RPMI7951 (cell line): ENCODE measurements around the gene FXYD5. TPM values are rescaled to one million over a fixed set of nuclear protein-coding genes. Genes with fewer than 3 reads are reported as not detected.
"Not testable (repeated sequence)": the region's sequence is repeated elsewhere in the genome, so short reads cannot be mapped to it uniquely, and the experiment has no call there.

Source experiments
- DNase-seq: peaks from one replicate; pipeline ENCODE4 v3.0.0-alpha.2; 2012; ENCODE audit warnings: low read depth
- total RNA-seq: library from RNA; depleted of rRNA; stranded (reverse); fragments of >200 nt; shearing (Covaris generic); gene quantifications from 2 replicates; pipeline ENCODE4 v1.2.3, GENCODE V29; 2014

FXYD5 gene
- total RNA-seq, 1 experiment from 2014 or later = 338 TPM

GRCh38 chr19:35119578-35120155, 34.9 kb upstream of the FXYD5 start:
- no peak for DNase-seq

- peak; percentile 94 for DNase-seq
Measured at GRCh38 chr19:35120492-35120891, 34.0 kb upstream of the FXYD5 start.

DNA sequence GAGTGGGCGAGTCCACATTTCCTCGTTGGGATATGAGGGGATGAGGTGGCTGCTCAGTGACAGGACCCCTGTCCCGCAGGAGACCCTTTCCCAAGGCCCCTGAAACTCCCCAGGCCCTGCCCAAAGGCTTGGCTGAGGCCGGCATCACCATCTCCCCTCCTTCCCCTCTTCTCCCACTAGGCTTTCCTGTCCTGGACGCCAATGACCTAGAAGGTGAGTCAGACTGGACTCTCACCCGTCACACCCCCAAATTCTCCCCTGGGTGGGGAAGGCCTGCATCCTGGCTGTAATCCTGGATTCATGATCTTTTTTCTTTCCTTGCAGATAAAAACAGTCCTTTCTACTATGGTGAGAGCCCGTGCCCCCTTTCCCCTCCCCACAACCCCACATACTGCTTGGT, 33.6 kb upstream of the FXYD5 start:
- DNase-seq = peak; percentile 58

- DNase-seq = no peak
Measured at GRCh38 chr19:35122687-35123551, 31.6 kb upstream of the FXYD5 start.

DNA sequence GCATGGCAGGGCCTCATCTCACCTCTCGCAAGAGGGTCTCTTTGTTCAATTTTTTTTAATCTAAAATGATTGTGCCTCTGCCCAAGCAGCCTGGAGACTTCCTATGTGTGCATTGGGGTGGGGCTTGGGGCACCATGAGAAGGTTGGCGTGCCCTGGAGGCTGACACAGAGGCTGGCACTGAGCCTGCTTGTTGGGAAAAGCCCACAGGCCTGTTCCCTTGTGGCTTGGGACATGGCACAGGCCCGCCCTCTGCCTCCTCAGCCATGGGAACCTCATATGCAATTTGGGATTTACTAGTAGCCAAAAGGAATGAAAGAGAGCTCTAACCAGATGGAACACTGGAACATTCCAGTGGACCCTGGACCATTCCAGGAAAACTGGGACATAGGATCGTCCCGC, 31.0 kb upstream of the FXYD5 start:
- DNase-seq = peak; percentile 77

- DNase-seq = peak; percentile 91
Measured at GRCh38 chr19:35124098-35125060, 30.2 kb upstream of the FXYD5 start.

- no peak for DNase-seq
Measured at GRCh38 chr19:35125270-35125717, 29.2 kb upstream of the FXYD5 start.

GRCh38 chr19:35125749-35126623, 28.5 kb upstream of the FXYD5 start:
- no peak for DNase-seq

DNA sequence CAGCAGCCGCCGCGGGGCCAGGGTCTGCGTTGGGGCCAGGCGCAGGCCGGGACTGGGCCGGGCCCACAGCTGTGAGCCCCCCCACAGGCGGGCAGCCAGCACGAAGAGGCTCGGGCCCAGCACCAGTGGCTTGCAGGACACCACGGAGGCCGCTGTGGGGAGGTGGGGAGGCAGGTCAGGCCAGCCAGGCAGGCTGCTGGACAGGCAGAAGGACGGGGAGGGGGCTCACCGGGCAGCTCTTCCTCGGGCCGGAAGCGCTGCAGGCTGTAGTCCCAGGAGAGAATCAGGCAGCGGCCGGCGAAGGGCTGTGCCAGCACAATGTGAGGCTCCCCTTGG, 27.9 kb upstream of the FXYD5 start:
- no peak for DNase-seq

GRCh38 chr19:35127871-35128270, 26.7 kb upstream of the FXYD5 start:
- no peak for DNase-seq

GRCh38 chr19:35128398-35129057, 26.0 kb upstream of the FXYD5 start:
- DNase-seq = no peak

DNA sequence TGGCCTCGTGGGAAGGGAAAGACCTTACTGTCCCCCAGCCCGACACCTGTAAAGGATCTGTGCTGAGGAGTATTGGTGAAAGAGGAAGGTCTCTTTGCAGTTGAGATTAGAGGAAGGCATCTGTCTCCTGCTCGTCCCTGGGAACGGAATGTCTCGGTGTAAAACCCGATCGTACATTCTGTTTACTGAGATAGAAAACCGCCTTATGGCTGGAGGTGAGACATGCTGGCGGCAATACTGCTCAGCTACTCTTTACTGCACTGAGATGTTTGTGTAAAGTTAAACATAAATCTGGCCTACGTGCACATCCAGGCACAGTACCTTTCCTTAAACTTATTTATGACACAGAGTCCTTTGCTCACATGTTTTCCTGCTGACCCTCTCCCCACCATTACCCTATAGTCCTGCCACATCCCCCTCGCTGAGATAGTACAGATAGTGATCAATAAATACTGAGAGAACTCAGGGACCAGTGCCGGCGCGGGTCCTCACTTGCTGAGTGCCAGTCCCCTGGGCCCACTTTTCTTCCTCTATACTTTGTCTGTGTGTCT, 24.7 kb upstream of the FXYD5 start:
- not testable (repeated sequence) for DNase-seq

- DNase-seq = no peak
Measured at GRCh38 chr19:35130761-35131720, 23.5 kb upstream of the FXYD5 start.

GRCh38 chr19:35132254-35132653, 22.3 kb upstream of the FXYD5 start:
- DNase-seq = no peak

- DNase-seq = no peak
Measured at GRCh38 chr19:35133826-35134225, 20.7 kb upstream of the FXYD5 start.

DNA sequence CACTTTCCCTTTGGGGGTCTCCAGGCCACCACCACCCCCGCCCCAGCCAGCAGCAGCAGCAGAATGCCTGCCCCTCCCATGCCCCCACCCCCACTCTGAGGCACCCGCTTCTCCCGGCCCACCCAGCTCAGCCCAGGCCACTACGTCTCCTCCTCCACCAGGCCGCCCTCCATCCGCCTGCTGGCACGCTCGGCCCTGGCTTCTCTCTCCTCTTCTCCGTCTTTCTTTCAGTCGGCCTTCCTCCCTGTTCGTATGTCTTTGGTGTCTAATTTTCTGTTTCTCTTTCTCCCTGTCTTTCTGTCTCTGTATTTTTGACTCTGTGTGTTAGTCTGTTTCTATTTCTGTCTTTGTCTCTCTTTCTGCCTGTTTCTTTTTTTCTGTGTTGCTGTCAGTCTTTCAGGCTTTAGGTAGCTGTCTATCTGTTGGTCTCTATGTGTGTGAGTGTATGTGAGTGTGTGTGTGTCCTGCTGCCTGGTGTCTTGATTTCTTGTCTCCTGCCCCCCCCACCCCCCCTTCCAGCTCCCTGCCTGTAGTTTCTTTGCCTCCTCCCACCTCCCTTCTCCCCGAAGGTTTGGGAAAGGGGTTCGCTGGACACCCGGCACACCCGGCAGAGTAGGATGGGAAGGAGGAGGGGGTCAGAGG, 19.8 kb upstream of the FXYD5 start, which contains the start of gene LGI4:
LGI4 (minus strand) TSS at position 459 of the 642 bp plus-strand sequence; CDS start at position 80, 379 bp downstream.
- no peak for DNase-seq

DNA sequence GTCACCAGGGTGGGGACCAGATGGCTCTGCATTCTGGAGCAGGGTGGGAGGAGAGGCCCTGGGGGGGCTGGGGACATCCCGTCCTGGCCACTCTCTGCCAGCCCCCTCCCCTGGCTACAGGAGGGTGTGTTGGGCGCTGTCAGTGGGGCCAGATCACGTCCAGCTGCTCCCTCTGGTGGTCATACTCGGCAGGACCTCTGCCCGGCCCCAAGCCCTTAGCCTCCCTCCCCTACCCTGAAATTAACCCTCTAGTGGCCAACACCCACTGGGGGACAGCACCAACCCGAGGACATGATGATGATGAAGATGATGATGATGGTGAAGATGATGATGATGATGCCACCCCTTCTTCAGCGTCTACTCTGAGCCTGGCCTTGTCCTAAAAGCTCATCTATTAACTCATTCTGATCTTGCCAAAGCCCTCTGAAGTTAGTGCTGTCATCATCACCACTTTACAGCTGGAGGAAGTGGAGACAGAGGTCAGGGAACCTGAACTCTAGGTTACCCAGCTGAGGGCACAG, 19.1 kb upstream of the FXYD5 start:
- peak; percentile 59 for DNase-seq

DNA sequence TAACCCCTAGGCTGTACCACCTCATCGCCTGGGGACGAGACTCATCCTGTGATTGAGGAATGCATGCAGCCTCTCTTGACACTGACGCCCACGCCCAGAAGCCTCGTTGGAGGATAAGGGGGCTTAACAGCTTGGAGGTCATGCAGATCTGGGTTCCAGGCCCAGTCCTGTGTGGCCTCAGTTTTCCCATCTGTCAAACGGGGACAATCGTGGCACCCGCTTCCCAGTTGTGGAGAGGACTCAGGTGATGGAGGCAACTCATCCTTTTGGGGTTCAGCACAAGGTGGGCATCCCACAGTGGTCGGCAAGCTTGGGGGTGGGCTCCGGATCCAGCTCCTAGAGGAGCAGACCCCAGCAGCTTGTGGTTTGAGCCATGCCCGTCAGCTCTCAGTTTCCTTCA, 18.3 kb upstream of the FXYD5 start:
- no peak for DNase-seq
